HG03139 (cell line): ENCODE data around the gene BCCIP.

Source experiments
- ATAC-seq: cut with Tn5 transposase; IDR thresholded peaks from one replicate; pipeline ENCODE4 v1.9.1; 2021; ENCODE audit not compliant: unreplicated experiment

The BCCIP gene

DNA sequence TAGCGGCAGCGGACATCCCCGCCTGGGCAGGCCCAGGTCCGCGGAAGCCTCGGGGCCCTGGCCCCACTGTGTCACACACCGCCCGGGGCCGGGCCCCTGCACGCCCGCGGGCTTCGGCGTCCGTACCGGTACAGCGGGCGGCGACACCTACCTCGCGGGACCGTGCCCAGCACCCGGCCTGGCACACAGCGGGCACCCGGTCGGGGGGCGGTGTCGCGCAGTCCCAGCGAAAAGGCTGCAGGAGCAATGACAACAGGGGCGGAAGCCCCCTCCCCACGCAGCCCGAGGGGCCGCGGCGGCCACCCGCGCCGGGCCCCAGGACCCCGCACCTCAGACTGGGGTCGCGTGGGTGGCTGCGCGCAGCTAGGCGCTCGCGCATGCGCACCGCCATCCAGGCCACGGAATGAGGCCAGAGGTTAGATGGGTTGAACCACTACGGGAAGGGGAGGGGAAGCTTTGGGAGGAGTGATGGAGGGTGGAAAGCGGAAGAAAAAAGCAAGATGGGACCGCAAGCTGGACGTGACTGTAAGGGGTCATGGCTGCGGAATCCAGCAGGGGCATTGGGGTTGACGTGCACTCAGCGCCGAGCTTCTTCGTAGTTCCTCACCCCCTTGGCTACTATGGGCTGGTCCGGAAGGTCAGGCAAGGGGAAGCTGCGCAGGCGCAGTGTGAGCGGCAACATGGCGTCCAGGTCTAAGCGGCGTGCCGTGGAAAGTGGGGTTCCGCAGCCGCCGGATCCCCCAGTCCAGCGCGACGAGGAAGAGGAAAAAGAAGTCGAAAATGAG, at the start of gene BCCIP, which contains the start of gene UROS:
Gene BCCIP, plus strand, starts transcription at position 669 of the 785 bp plus-strand sequence. Its CDS starts 12 bp downstream, at position 681.
Gene UROS, minus strand, starts transcription at position 381 of the 785 bp plus-strand sequence. CDS start 6,759 bp downstream, outside the sequence.
- peak; percentile 70 for ATAC-seq

GRCh38 chr10:125773687-125774543, 49.4 kb upstream of the BCCIP start:
- ATAC-seq, result no peak

DNA sequence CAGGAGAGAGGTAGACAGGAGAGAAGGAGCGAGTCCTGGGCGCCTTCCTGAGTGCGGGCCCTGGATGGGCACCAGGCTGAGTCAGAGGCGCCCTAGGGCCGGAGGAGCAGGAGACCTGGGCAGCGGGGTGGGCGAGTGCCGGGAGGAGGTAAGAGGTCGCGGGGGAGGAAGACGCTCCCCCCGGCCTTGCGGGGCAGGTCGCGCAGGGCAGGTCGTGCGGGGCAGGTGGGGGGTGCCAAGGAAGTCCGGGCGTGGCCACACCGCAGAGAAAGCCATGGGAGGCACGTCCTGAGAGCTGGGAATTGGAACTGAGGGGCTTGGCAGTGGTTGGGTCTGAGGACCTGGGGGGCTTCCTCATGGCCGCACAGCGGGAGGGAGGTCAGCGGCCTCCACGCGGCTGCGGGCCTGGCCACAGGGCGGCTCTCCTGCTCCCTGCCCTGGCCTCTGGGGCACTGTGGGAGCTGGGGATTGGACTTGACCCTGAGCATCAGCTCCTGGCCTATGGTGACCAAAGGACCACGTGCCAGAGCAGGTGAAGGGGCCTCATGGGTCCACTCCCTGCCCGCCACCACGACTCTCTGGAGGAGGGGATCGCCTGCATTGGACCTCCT, 48.7 kb upstream of the BCCIP start:
- ATAC-seq, result no peak

DNA sequence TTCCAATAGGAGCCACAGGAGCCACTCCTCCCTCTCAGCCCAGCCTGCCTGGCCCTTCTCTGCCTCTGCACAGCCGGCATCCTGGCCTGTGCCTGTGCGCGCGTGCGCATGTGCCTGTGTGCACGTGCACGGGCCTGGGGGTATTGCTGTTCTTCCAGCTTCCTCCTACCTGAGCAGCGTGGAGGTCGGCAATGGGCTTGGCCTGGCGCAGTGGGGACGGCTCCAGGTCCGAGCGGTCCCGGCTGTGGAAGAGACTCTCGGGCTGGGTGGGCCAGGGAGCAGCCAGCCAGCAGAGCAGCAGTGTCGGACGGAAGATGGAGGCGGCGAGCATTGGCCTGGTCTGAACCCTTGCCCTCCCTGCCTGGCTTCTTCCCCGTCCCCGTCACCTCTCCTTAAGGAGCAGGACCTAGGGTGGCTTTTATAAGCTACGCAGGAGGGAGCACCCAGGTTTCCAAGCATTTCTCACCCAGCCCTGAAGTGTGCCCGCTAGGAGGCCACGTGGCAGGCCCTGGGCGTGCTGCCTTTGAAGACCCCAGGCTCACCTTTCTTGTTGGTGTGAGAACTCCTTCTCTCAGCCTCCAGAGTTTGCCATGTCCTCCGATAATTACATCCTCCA, 47.7 kb upstream of the BCCIP start, which contains the start of gene MMP21:
Gene MMP21, minus strand, starts transcription at position 331 of the 616 bp plus-strand sequence. Its CDS starts 0 bp downstream, at position 331.
- ATAC-seq, result no peak

DNA sequence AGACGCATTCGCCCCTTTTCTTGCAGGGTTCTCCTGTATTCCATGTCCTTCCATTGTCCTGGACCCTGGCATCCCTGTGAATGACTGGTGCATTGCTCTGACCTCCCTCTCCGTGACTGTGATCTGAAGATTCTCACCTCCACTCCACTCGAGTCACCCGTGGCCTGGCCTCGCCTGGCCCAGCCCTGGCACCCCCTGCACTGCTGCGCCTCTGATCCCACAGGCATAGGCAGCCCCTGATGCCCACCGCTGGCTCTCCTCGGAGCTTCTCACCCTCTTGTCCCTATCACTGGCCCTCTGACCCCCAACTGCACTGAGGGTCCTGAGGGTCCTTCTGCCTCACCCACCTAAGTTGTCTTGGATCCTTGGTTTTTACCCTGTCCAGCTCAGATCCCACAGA, 45.5 kb upstream of the BCCIP start:
- ATAC-seq, result no peak

- no peak for ATAC-seq
Observed at GRCh38 chr10:125778556-125778955, 44.8 kb upstream of the BCCIP start.

DNA sequence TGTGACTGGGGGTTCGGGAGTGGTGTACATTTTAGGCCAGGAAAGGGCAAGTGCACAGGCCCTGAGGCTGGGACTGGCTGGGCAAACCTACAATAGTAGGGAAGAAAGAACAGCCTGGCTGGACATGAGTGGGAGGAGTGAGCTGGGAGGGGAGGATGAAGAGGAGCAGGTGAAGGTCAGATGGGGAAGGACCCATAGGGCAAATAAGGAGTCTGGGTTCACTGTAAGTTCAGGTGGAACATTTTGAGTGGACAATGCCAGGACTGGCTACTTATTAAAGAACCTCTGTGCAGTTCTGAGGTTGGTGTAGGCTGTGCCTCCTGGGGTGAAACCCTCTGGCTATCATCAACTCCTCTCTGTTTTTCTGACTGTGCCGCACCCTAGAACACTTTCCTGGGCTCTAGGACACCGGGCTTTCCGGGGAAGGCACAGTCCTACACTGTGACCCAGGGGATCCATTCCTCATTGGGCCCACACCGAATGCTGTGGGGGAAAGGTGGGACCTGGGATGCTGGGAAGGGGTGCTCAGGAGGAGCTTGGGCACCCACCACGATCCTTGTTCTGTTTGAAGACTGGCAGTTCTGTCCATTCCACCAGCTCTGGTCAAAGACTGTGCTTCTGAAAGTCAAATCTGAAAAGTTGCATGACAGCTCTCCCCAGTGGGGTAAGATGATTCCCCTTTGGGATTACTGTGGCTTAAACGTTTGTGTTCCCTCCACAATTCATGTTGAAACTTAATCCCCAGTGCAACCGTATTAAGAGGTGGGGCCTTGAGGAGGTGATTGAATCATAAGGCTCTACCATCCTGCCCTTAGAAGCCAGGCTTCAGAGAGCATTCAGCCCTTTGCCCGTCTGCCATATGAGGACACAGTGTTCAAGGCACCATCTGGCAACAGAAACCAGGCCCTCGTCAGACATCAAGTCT, 43.7 kb upstream of the BCCIP start:
- no peak for ATAC-seq

- ATAC-seq, result no peak
Observed at GRCh38 chr10:125781374-125781773, 42.0 kb upstream of the BCCIP start.

DNA sequence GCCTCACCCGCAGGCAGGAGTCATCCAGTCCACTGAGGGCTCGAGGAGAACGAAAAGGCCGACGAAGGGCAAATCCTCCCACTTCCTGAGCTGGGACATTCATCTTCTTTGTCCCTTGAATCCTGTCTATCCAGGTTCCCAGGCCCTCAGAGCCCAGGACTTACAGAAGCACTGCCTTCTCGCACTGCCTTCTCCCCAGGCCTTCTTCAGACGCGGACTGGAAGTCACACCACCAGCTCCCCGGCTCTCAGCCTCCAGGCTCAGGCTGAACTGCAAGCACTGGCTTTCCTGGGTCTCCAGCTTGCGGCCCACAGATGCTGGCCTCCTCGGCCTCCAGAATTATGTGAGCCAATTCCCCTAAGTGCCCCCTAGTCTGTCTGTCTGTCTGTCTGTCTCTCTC, 41.3 kb upstream of the BCCIP start:
- no peak for ATAC-seq

- ATAC-seq, result no peak
Observed at GRCh38 chr10:125782616-125783015, 40.7 kb upstream of the BCCIP start.

DNA sequence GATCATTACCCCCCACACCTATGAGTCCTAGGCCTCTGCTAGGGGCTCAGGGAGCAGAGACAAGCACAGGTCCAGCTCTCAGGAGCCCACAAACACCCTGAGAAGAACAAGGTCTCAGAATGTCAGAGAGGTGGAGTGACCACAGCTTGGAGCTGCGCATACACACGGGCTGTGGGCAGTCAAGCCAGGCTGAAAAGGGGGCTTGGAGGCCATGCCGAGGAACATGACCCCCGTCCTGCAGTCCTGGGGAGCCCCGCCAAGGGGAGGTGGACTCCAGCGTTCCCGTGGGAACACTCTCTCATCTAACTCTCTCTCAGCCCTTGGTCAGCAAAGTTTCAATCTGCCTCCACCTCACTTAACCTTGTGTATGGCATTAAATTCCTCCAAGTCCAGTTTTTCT, 39.9 kb upstream of the BCCIP start:
- no peak for ATAC-seq

GRCh38 chr10:125783957-125784356, 39.4 kb upstream of the BCCIP start:
- ATAC-seq, result peak; percentile 83

DNA sequence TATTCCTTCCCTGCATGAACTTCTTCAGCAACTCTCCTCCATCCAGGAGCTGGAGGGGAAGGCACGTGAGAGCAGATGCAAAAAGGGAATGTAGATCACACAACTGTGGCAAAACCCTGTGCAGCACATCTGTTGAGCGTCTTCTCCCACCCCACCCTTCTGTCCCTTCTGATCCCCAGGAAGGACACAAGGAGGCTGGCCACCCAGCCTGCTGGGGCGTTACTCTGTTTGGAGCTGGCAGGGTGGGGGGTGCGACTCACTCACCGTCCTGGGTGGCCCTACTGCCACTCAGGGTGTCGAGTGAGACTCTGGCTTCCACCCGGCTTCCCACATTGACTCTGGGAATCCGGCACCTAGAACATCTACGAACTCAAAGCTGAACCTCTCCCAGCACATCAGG, 37.6 kb upstream of the BCCIP start:
- ATAC-seq, result no peak

- no peak for ATAC-seq
Observed at GRCh38 chr10:125788156-125789034, 35.0 kb upstream of the BCCIP start.

DNA sequence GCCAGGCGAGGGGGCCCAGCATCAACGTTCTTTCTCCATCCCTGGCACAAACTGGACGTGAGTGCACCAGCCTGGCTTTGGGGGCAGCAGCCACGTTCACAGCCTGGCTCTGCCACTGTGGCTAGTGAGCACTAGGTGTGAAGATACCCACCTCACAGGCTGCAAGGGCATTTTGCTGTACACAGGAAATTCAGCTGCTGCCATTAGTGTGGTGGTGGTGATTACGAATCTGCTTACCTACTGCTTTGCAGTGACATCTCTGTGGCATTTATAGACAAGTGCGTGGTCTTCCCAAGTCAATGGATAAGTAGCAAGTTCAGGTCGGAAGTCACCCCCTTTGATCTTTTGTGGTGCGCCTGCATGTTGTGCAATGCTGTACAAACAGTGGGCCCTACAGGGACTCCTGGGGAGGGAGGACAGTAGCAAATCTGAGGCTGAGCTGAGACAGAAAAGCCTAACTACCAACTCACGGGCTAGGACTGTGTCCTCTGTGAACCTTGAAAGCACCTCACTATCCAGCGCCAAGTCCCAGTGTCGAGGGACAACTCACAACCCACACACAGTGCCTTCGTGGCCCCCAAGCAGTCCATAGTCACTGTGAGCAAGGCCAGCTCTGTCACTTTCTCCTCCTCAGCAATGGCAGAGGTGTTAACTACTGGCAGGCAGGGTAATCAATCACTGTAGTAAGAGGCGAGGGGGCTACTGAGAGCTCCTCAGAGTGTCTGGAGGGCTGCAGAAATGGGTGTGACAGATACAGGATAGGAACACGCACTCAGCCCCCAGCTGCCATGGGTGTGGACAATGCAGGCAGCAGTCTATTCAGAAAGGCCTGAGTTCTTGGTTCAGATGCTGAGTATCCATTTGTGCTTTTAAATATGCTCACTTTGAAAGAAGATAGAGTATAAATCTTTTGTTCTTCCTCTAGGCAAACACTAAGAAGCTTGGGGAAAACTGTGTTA, 30.7 kb upstream of the BCCIP start:
- ATAC-seq, result no peak

- no peak for ATAC-seq
Observed at GRCh38 chr10:125795128-125795527, 28.2 kb upstream of the BCCIP start.

GRCh38 chr10:125795637-125796190, 27.6 kb upstream of the BCCIP start:
- ATAC-seq, result no peak
